Colonic mucosa (tissue), 4 donors: ENCODE measurements around the gene ZNF488. TPM values are rescaled to one million over a fixed set of nuclear protein-coding genes. Genes with fewer than 3 reads are reported as not detected.

ENCODE experiments used
- DNase-seq: peaks from one replicate; pipeline ENCODE4 v3.0.0-alpha.2; 2020
- H3K27ac ChIP-seq: fragments of 200-600 bp; one replicate; pipeline ENCODE4 v1.8.0; 2021
- H3K27me3 ChIP-seq: fragments of 200-600 bp; one replicate; pipeline ENCODE4 v1.8.0; 2021
- H3K36me3 ChIP-seq: fragments of 200-600 bp; one replicate; pipeline ENCODE4 v1.8.0; 2021
- H3K4me1 ChIP-seq: fragments of 200-600 bp; one replicate; pipeline ENCODE4 v1.8.0; 2021; ENCODE audit warnings: mild to moderate bottlenecking
- H3K4me3 ChIP-seq: fragments of 200-600 bp; one replicate; pipeline ENCODE4 v1.8.0; 2021
- H3K9ac ChIP-seq, 2 donors: one replicate each; pipeline ENCODE4 v1.7.0; 2013; ENCODE audit warnings: control low read depth in 2 of 2, low read depth in 2 of 2, low read length in 2 of 2
- H3K9me3 ChIP-seq: fragments of 200-600 bp; one replicate; pipeline ENCODE4 v1.8.0; 2021
- intact Hi-C: fragments of 100-400 bp; cut with DNase I; formaldehyde crosslinking; loops from one replicate; pipeline ENCODE4 v1.14.1; 2022
- total RNA-seq, 2 donors: library from RNA; stranded (reverse); fragmentation: NEBNext Ultra II Directional in 1 of 2; extraction: Animal tissue kit (Norgen Biotek cat#: 25700) in 1 of 2; gene quantifications; one replicate each; pipeline ENCODE4 v1.2.1, GENCODE V29; 2021
- TF ChIP-seq, protein P1 (sequence below): fragments of 200-600 bp; IDR thresholded peaks from one replicate; pipeline ENCODE4 v1.8.0; 2022; ENCODE audit warnings: antibody characterized with exemption, mild to moderate bottlenecking
- donor health status: healthy.
- donor health status: DM: no; HTN: no; CAD: no.
- donor health status: DM: no; HTN: no; CAD: no.

ZNF488 gene
- total RNA-seq, 2 donors from 2014 or later = 1.3 to 4.1 TPM

- H3K9ac ChIP-seq = no peak overlapping the region
- no peaks in the 10 kb centered on the region for H3K36me3 ChIP-seq
- no peak overlapping the region for H3K4me3 ChIP-seq
- H3K27me3 ChIP-seq = no peaks in the 10 kb centered on the region
- no peak for DNase-seq
- no peaks in the 10 kb centered on the region for H3K4me1 ChIP-seq
- no peaks in the 10 kb centered on the region for H3K9me3 ChIP-seq
- TF ChIP-seq, protein P1, sequence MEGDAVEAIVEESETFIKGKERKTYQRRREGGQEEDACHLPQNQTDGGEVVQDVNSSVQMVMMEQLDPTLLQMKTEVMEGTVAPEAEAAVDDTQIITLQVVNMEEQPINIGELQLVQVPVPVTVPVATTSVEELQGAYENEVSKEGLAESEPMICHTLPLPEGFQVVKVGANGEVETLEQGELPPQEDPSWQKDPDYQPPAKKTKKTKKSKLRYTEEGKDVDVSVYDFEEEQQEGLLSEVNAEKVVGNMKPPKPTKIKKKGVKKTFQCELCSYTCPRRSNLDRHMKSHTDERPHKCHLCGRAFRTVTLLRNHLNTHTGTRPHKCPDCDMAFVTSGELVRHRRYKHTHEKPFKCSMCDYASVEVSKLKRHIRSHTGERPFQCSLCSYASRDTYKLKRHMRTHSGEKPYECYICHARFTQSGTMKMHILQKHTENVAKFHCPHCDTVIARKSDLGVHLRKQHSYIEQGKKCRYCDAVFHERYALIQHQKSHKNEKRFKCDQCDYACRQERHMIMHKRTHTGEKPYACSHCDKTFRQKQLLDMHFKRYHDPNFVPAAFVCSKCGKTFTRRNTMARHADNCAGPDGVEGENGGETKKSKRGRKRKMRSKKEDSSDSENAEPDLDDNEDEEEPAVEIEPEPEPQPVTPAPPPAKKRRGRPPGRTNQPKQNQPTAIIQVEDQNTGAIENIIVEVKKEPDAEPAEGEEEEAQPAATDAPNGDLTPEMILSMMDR = no peak
- intact Hi-C loops = no loop called here
- H3K27ac ChIP-seq = no peak overlapping the region
Measured at GRCh38 chr10:47360419-47361040, 23.6 kb downstream of the ZNF488 start.

GRCh38 chr10:47359626-47360418 is 24.3 kb downstream of the ZNF488 start:
- no peak overlapping the region for H3K4me3 ChIP-seq
- no peak overlapping the region for H3K27ac ChIP-seq
- H3K27me3 ChIP-seq = no peaks in the 10 kb centered on the region
- no peak for DNase-seq
- H3K9me3 ChIP-seq = no peaks in the 10 kb centered on the region
- no peak overlapping the region for H3K9ac ChIP-seq
- intact Hi-C loops = no loop called here
- H3K36me3 ChIP-seq = no peaks in the 10 kb centered on the region
- TF ChIP-seq, protein P1 = no peak
- no peaks in the 10 kb centered on the region for H3K4me1 ChIP-seq

- no peaks in the 10 kb centered on the region for H3K36me3 ChIP-seq
- no peaks in the 10 kb centered on the region for H3K9me3 ChIP-seq
- no peak overlapping the region for H3K9ac ChIP-seq
- no peak for DNase-seq
- intact Hi-C loops = no loop called here
- no peak overlapping the region for H3K4me3 ChIP-seq
- no peaks in the 10 kb centered on the region for H3K27me3 ChIP-seq
- H3K4me1 ChIP-seq = no peaks in the 10 kb centered on the region
- no peak overlapping the region for H3K27ac ChIP-seq
- TF ChIP-seq, protein P1 = no peak
Measured at GRCh38 chr10:47359101-47359500, 25.0 kb downstream of the ZNF488 start.

GRCh38 chr10:47358457-47358856 is 25.6 kb downstream of the ZNF488 start:
- Histone ChIP-seq H3K27me3 (no peaks in the 10 kb centered on the region), H3K36me3 (no peaks in the 10 kb centered on the region), H3K4me1 (no peaks in the 10 kb centered on the region), H3K27ac (no peak overlapping the region), H3K4me3 (no peak overlapping the region), H3K9ac (no peak overlapping the region), H3K9me3 (no peaks in the 10 kb centered on the region)
- intact Hi-C loops = no loop called here
- TF ChIP-seq, protein P1 = no peak
- no peak for DNase-seq

- no peaks in the 10 kb centered on the region for H3K9me3 ChIP-seq
- no peak overlapping the region for H3K27ac ChIP-seq
- H3K27me3 ChIP-seq = no peaks in the 10 kb centered on the region
- H3K4me3 ChIP-seq = no peak overlapping the region
- no peak overlapping the region for H3K9ac ChIP-seq
- TF ChIP-seq, protein P1 = no peak
- no peak for DNase-seq
- intact Hi-C loops = no loop called here
- H3K36me3 ChIP-seq = no peaks in the 10 kb centered on the region
- H3K4me1 ChIP-seq = no peaks in the 10 kb centered on the region
Measured at GRCh38 chr10:47357911-47358310, 26.2 kb downstream of the ZNF488 start.
